Measurements from ENCODE around the gene CSTPP1.

GRCh38 chr11:47005441-47005840, 68.9 kb downstream of the CSTPP1 start:
- TF ChIP-seq CTCF (IDR thresholded peaks at IDR 0.05 in 4 of 5, conservative IDR thresholded peaks at IDR 0.05 in 1 of 5) (no peak), POLR2A (IDR thresholded peaks at IDR 0.05) (no peak)

Measured in gastrocnemius medialis (tissue), 4 donors.